Measurements from ENCODE around the gene RAB43.

- TF ChIP-seq EZH2phosphoT487 (IDR thresholded peaks at IDR 0.05), result no peak
- TF ChIP-seq CTCF (IDR thresholded peaks at IDR 0.05), result no peak
- TF ChIP-seq EZH2 (IDR thresholded peaks at IDR 0.05), result no peak
Measured at GRCh38 chr3:129103296-129103695, 18.3 kb downstream of the RAB43 start.
